Measurements from ENCODE around the gene CFD.

Gene CFD

DNA sequence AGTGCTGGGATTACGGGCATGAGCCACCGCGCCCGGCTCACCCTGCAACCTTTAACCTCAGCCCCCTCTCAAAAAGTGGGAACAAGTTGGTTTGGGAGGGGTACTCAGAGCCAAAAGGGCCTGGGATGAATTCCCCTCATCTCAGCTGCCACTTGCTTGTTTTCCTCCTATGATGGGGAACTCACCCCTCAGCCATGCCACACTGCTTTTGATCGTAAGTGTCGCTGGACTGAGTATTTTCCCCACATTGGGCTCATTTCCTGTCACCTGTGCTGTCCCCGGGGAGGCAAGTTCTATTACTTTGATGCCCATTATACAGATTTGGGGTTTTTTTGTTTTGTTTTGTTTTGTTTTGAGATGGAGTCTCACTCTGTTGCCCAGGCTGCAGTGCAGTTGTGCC lies 47.0 kb downstream of the CFD start:
- no peak for DNase-seq (ENCODE audit: low read depth in 2 of 2)

DNA sequence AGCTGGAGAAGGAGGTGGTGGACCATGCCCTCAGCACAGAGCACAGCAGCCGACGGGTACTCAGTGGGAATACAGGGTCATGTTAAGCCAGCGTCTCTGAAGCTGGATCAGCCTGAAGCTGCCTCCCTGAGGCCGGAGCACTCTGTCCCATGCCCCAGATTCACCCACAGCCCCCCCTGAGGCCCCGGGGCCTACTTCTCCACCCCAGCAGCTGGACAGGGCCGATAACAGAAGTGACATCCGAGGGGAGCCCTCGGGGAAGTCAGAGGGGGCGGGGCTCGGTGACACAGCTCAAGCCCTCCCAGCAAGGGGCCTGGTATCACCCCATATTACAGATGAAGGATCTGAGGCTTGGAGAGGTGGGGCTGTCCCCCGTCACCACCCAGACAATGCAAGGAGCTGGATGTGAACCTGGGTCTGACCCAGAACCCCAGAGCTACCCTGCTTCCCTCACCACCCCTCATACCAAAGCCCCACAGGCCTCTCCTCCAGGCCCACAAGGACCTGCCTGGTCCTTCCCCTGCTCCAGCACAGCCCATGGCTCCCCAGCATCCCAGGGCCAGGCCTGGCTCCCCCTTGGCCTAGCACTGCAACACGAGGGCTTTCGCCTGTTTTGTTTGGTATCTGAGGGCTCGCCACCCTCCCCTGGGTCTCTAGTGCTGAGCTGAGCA lies 47.9 kb downstream of the CFD start:
- no peak for DNase-seq (ENCODE audit: low read depth in 2 of 2)

DNA sequence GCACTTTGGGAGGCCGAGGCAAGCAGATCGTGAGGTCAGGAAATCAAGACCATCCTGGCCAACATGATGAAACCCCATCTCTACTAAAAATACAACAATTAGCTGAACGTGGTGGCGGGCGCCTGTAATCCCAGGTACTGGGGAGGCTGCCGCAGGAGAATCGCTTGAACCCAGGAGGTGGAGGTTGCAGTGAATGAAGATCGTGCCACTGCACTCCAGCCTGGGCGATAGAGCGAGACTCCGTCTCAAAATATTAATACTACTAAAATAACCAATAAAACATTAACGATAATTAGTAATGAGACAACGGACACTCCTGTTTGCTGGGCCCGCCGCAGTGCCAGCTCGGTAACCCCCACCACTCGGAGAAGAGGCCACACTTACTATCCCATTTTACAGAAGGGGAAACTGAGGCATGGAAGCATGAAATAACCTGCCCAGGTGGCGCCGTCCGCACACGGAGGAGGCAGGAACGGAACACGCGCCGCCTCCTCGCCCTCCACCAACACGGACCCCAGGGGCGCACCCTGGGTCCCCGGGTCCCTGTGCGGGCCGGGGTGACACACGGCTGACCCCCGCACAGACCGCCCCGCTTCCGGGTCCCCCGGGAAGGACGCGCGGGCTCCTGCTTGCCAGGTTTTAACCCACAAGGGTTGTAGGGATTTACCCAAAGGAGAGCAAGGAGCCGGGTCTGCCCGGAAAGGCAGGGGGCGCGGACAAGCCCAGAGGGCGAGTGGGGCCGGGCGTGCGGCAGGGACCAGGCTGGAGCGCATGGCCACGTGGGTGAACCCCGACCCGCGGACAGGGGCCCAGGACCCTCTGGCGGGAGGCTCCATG lies 52.0 kb downstream of the CFD start:
- DNase-seq (ENCODE audit: low read depth in 2 of 2), result no peak

DNA sequence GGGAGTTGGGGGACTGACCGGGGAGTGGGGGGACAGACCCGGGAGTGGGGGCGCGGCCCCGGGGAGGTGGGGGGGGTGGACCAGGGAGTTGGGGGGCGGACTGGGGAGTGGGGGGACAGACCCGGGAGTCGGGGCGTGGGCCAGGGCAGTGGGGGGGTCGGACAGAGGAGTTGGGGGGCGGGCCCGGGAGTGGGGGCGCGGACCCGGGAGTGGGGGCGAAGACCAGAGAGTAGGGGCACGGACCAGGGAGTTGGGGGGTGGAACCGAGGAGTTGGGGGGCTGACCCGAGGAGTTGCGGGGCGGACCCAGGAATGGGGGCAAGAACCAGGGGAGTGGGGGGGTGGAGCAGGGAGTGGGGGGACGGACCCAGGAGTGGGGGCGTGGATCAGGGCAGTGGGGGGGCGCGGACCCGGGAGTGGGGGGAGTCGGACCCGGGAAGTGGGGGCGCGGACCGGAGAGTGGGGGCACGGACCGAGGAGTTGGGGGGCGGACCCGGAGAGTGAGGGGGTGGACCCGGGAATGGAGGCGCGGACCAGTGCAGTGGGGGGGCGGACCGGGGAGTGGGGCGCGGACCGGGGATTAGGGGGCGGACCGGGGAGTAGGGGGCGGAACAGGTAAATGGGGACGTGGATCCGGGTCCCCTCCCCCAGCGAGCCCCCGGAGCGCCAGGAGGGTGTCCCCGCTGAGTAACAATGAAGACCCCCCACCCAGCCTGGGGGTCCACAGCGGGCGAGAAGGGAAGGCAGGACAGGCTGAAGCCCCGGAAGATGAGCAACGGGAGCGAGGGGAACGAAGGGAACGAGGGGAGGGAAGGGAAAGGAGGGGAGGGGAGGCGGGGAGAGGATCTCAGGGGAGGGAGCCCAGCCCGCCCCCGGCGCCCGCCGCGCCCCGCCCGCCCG lies 53.0 kb downstream of the CFD start:
- no peak for DNase-seq (ENCODE audit: low read depth in 2 of 2)

Data from activated CD8-positive, alpha-beta memory T cell treated with anti-CD3 and anti-CD28 coated beads for 4 hours (primary cell).